ENCODE results near the gene ARMC7. TPM values are rescaled to one million over a fixed set of nuclear protein-coding genes. Genes with fewer than 3 reads are reported as not detected.
A peak's percentile ranks its signal among the peaks of the same experiment; 100 is the strongest.

ARMC7 gene
- polyA plus RNA-seq, 1 donor (not counting 4 experiments of a cell fraction or from before 2014, with no cell fraction given) = 4.2 TPM

DNA sequence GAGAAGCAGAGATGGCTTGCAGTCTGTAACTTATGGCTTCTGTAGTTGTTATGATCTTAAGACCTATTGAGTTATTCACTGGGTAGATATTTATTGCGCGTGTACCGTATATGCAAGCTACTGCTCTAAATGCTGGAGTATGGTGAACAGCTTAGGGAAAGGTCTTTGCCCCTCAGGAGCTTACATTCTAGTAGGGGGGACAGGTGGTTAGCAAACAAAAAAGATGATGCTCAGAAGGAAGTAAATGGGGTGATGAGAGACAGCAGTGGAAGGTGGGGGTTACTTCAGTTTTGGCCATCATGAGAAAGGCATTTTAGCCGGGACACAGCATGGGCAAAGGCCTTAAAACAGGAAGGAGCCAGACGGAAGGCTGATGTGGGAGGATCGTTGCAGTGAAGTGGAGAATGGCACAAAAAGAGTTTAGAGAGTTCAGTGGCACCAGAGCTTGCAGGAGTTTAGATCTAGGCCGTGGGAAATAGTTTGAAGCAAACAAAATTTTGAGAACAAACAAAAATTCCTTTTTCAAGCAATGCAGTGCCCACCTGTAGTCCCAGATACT, 2.1 kb downstream of the ARMC7 start:
- FAIRE-seq (no peak), DNase-seq (ENCODE audit: low read depth, low spot score) (no peak)
- H3K9me1 ChIP-seq (ENCODE audit: control insufficient read depth, extremely low read depth, insufficient read depth, low read length) = no peaks in the 10 kb centered on the region
- no peaks in the 10 kb centered on the region for H3K27me3 ChIP-seq (ENCODE audit: control insufficient read depth, extremely low read depth, insufficient read depth, low read length)
- H2AFZ ChIP-seq (ENCODE audit: control insufficient read depth, low read length) = no peak overlapping the region
- dilution Hi-C loops (cut with MboI; ENCODE audit: extremely low pct_ligation_motif_present, low sequenced_read_pairs) = no loop called here
- H3K79me2 ChIP-seq (ENCODE audit: control insufficient read depth, insufficient read depth, low read length) = no peaks in the 10 kb centered on the region
- H3K27ac ChIP-seq (ENCODE audit: control insufficient read depth, insufficient read depth, low read length) = no peak overlapping the region
- no peaks in the 10 kb centered on the region for H3K9me3 ChIP-seq (ENCODE audit: control insufficient read depth, low read depth, low read length)
- peaks cover 17% of the 10 kb centered on the region for H3K4me1 ChIP-seq (ENCODE audit: control insufficient read depth, extremely low read depth, insufficient read depth, low read length)
- no peak overlapping the region for H3K4me3 ChIP-seq (ENCODE audit: control insufficient read depth in 2 of 3, extremely low read depth in 1 of 3, insufficient read depth in 2 of 3, low read depth in 1 of 3, low read length in 3 of 3)
- peaks cover 0 to 2% of the 10 kb centered on the region in 2 experiments for H3K36me3 ChIP-seq (ENCODE audit: control insufficient read depth in 2 of 2, extremely low read depth in 1 of 2, insufficient read depth in 2 of 2, low read length in 2 of 2)
- no peak overlapping the region for H3K9ac ChIP-seq (ENCODE audit: control insufficient read depth, extremely low read depth, insufficient read depth, low read length)
- TF ChIP-seq, protein P1, sequence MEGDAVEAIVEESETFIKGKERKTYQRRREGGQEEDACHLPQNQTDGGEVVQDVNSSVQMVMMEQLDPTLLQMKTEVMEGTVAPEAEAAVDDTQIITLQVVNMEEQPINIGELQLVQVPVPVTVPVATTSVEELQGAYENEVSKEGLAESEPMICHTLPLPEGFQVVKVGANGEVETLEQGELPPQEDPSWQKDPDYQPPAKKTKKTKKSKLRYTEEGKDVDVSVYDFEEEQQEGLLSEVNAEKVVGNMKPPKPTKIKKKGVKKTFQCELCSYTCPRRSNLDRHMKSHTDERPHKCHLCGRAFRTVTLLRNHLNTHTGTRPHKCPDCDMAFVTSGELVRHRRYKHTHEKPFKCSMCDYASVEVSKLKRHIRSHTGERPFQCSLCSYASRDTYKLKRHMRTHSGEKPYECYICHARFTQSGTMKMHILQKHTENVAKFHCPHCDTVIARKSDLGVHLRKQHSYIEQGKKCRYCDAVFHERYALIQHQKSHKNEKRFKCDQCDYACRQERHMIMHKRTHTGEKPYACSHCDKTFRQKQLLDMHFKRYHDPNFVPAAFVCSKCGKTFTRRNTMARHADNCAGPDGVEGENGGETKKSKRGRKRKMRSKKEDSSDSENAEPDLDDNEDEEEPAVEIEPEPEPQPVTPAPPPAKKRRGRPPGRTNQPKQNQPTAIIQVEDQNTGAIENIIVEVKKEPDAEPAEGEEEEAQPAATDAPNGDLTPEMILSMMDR (optimal IDR thresholded peaks at IDR 0.05 in 1 of 3, IDR thresholded peaks at IDR 0.05 in 1 of 3, conservative IDR thresholded peaks at IDR 0.05 in 1 of 3; ENCODE audit: extremely low read depth in 1 of 3, insufficient read depth in 2 of 3, low read length in 3 of 3) = no peak
- TF ChIP-seq EZH2 (IDR thresholded peaks at IDR 0.05; ENCODE audit: low read length) = no peak
- no peaks in the 10 kb centered on the region for H4K20me1 ChIP-seq (ENCODE audit: control insufficient read depth, extremely low read depth, insufficient read depth, low read length)
- no peak overlapping the region for H3K4me2 ChIP-seq (ENCODE audit: control insufficient read depth, extremely low read depth, insufficient read depth, low read depth, low read length)

DNA sequence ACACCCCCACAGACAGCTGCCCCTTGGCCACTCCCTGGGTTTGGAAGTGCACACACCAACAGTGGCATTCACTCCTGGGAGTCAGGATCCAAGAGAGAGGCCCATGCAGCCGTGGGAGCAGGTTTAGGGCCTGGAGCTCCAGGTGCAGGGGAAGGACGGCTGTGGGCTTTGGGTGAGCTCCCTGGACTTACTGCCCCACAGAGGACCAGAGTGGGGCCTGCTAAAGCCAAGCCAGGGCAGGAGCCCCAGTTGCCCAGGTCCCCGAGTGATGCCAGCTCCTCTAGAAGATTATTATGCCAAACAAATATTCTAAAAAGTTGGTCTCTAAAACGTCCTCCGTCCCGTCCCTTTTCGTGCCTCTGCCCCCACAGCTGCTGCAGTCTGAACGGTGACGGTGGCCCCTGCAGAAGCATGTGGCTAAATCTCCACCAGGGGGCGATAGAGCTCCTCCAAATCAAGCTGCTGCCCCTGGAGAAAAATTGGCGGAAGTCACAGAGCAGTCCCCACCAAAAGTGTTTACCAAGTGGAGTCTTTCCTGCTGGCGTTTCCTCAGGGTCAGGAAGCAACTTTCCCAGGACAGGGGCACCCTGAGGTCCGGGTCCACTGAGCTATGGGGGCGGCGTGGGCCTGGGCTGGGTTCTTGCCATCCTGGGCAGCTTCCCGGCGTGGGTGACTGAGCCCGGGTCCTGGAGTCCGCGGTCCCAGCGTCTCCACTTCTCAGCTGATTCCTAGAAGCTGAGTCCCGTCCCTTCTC, 4.2 kb downstream of the ARMC7 start:
- dilution Hi-C loops (cut with MboI; ENCODE audit: extremely low pct_ligation_motif_present, low sequenced_read_pairs) = no loop called here
- Histone ChIP-seq H3K27ac (ENCODE audit: control insufficient read depth, insufficient read depth, low read length) (peak overlapping the region; percentile 65), H3K4me1 (ENCODE audit: control insufficient read depth, extremely low read depth, insufficient read depth, low read length) (peaks cover 17% of the 10 kb centered on the region), H3K4me3 (ENCODE audit: control insufficient read depth in 2 of 3, extremely low read depth in 1 of 3, insufficient read depth in 2 of 3, low read depth in 1 of 3, low read length in 3 of 3) (peak overlapping the region; percentile 14 to 59 (median 58)), H3K9me3 (ENCODE audit: control insufficient read depth, low read depth, low read length) (no peaks in the 10 kb centered on the region), H3K9ac (ENCODE audit: control insufficient read depth, extremely low read depth, insufficient read depth, low read length) (peak overlapping the region; percentile 69), H3K27me3 (ENCODE audit: control insufficient read depth, extremely low read depth, insufficient read depth, low read length) (no peaks in the 10 kb centered on the region), H3K36me3 (ENCODE audit: control insufficient read depth in 2 of 2, extremely low read depth in 1 of 2, insufficient read depth in 2 of 2, low read length in 2 of 2) (peaks cover 0 to 4% of the 10 kb centered on the region in 2 experiments), H3K4me2 (ENCODE audit: control insufficient read depth, extremely low read depth, insufficient read depth, low read depth, low read length) (peak overlapping the region; percentile 73), H3K9me1 (ENCODE audit: control insufficient read depth, extremely low read depth, insufficient read depth, low read length) (no peaks in the 10 kb centered on the region), H2AFZ (ENCODE audit: control insufficient read depth, low read length) (peak overlapping the region; percentile 85), H3K79me2 (ENCODE audit: control insufficient read depth, insufficient read depth, low read length) (no peaks in the 10 kb centered on the region), H4K20me1 (ENCODE audit: control insufficient read depth, extremely low read depth, insufficient read depth, low read length) (no peaks in the 10 kb centered on the region)
- DNase-seq (ENCODE audit: low read depth, low spot score) (peak; percentile 71), FAIRE-seq (no peak)
- TF ChIP-seq, protein P1 (optimal IDR thresholded peaks at IDR 0.05 in 1 of 3, IDR thresholded peaks at IDR 0.05 in 1 of 3, conservative IDR thresholded peaks at IDR 0.05 in 1 of 3; ENCODE audit: extremely low read depth in 1 of 3, insufficient read depth in 2 of 3, low read length in 3 of 3) = peak; percentile 85 to 96 (median 90)
- no peak for TF ChIP-seq EZH2 (IDR thresholded peaks at IDR 0.05; ENCODE audit: low read length)
